NCI-H2227 treated with DMSO at 0.1 percent for 48 hours (cell line): ENCODE results near the gene GINS1.
"Not testable (repeated sequence)": the region's sequence is repeated elsewhere in the genome, so short reads cannot be mapped to it uniquely, and the experiment has no call there.

Experiments used
- DNase-seq: peaks from one replicate; lab custom pipeline; 2025; lab: John Stamatoyannopoulos, UW

GINS1 gene

DNA sequence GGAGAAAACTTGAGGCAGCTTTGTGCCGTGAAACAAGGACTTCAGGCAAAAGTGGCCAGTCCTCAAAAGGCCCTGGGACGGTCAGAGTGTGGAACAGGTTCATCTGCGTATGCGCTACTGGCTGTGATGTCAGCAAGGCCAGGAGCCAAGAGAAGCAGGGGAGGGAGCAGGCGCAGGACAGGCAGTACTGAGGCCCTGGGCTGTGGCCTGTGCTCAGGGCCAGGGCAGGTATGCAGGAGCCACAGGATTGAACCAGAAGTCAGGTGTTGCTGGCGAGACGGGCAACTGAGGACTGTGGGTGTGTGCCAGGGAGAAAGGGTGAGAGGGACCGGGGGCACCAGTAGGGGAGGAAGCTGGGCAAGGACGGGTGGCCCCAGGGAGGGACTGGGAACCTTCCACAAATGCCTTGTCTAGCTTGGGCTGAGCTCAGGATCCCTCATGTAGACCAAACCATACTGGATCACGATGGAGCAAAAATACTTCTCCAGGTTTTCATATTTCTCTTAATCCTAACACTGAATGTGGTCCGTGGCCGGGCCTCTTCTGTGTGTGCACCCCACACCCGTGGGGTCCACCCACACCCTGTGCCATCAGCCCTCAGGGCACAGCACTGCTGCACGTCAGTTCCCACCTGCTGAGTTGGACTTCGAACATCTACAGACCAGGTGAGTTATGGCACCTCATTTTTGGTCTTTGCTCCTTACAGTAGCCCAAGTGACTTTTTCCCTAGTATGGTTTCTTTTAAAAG, 46.9 kb downstream of the GINS1 start:
- no peak for DNase-seq

DNA sequence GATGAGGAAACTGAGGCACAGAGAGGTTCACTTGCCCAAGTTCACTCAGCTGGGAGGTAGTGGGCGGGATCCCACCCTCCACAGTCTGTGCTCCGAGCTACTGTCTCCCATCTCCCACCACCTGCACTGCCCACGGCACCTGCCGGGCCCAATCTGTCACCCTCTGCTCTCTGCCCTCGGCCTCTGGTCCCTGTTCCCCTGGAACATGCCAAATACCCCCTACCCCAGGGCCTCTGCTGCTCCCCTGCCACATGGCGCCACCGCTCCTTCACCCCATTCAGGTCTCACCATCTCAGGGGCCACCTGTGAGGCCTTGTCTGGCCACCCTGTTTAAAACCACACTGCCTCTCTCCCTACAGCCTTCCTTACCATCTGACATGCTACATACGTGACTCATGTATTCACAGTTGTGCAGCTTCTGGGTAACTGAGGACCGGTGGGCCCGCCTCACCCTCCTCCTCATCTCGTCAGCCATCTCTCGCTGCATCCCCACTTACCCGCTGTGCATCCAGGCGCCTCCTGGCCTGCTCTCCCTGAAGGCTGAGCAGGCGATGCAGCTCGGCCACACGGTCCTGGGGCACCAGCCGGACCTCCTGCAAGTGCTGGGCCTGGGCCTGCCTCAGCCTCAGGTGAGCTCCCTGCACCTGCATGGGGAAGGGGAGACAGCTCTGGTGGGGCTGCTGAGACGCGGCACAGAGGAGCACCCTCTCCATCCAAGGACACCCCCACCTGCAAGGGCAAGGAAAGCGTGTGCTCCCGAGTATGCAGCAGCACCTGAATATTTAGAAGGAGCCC, 50.6 kb downstream of the GINS1 start:
- DNase-seq: no peak

DNA sequence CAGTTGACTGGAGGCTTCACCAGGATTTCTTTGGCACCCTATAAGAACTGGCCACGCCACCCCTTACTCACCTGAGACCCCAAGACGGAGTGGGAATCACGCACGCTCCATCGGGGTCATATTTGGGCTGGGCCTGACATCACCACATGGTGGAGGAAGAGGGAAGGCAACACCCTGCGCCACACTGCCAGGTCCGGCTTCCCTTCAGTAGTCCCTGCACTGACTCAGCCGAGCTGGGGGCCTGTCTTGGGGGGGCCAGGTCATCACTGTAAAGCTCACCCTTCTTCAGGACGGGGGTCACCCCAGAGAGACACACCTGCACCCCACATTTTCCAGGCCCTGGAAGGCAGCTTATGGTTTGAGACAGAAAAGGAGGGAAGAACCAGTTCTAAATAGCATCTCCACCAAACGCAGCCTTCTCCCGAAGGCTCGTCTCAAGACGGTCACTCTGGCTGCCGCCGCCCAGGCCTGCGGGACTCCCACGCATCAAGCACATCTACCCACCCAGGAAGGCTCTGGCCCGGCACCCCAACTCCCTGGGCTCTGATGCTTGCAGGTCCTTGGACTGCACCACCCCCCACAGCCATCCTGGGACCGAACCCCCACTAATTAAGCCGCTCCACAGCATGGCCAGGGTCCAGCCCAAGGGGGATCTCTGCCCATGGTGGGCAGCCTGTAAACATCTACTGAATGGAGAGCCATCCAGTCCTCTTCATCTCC, 51.8 kb downstream of the GINS1 start:
- no peak for DNase-seq

DNA sequence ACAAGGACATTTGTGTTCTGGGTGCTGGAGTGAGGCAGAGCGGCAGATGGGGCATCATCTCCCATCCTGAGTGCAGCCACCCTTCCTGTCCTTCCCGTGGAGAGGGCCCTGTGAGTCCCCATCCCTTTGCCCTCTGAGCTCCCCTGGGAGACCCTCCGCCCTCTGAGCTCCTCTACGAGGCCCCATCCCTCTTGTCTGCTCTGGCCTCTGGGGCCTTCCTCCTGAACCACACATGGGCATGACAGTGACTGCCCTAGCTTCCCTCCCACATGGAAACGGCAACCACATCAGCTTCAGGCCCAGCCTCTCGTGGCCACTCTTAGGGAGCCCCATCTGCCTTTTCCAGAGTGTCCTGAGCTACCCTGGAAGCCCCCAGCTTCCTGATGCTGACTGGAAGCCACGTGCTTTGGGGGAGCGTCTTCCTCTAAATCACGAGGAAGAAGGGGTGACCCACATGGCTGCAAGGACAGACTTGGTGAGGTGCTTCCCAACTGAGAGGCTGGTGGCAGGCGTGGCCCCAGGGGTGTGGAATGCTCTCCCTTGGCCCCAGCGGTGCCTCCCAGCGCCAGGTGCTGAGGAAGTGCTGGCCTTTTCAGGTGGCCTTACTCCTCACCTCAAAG, 52.6 kb downstream of the GINS1 start:
- no peak for DNase-seq

DNA sequence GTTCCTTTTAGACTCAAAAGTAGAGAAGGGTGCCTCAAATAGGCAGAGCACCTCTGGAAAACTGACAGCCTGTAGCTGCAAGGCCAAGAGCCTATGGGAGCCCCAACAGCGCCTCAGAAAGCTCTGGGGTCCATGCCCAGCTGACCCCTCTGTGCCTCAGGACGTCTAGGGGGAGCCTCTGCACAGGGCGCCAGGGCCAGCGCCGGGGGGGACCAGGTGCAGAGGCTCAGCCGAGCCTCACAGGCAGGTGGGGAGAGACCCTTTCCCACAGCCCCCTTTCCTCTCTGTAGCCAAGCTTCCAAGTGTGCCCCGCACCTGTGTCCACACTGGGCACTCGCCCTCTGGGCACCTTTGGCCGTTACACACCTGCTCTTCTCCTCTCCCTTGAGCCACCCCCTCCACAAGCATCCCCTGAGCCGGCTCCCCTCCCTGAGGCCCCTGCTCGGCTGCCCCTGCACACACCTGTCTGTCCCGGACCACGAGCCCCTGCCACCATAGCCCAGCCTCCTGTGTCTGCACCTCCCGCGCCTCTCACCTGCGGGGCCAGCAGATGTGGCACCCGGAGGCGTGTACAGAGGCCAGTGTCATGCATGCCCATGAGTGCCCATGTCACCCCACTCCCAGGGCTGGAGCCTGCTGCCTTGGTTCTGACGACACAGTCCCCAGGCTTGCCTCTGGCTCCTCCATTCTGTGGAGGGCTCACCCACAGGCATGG, 53.2 kb downstream of the GINS1 start:
- no peak for DNase-seq

DNA sequence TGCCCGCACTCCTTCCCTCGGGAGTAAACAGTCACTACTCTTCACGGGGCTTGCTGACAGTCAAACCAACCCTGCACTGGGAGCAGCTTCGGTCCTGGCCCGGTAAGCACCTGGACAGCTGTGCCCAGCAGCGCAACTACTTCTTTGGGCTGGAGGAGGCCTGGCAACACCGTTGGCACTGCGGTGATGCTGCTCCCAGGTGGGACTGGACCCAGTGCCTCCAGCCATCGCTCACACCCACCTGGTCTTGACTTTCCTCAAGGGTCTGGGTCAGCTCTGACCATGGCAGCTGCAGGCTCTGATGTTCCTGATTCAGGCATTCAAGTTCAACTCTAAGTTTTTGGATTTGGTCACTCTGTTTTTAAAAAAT, 53.8 kb downstream of the GINS1 start:
- DNase-seq: no peak

DNA sequence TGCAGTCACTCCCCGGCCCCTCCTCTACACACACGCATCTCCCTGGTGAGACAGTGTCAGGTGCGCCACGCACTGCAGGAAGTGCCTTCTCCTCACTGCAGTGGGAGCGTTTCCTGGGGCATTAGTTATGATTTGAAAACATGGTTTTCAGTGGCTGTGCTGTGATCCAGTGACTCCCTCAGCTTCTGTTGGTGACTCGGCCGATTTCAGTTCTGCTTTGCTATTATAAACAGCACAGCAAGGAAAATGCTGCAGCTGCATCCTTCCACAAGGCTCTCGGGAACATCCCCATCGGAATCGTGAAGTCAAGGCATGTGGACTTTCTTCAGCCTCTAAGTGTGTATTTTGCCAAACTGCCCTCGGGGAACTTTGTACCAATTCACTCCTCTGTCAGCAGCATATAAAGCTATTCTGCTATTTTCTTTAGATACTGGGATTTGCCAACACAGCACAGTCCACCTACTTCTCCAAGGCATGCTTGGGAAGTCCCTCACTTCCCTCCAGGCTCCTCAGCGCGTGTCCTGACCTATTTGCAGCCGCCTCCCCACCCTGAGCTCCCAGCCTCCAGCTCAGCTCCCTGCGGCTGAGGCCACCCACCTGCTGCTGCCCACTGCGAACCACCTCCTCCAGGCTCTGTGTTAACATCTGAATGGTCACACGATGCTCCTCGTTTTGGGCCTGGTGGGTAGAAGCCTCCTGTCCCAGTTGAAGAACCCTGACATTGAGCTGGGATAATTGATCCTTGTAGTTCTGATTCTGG, 54.5 kb downstream of the GINS1 start:
- no peak for DNase-seq

DNA sequence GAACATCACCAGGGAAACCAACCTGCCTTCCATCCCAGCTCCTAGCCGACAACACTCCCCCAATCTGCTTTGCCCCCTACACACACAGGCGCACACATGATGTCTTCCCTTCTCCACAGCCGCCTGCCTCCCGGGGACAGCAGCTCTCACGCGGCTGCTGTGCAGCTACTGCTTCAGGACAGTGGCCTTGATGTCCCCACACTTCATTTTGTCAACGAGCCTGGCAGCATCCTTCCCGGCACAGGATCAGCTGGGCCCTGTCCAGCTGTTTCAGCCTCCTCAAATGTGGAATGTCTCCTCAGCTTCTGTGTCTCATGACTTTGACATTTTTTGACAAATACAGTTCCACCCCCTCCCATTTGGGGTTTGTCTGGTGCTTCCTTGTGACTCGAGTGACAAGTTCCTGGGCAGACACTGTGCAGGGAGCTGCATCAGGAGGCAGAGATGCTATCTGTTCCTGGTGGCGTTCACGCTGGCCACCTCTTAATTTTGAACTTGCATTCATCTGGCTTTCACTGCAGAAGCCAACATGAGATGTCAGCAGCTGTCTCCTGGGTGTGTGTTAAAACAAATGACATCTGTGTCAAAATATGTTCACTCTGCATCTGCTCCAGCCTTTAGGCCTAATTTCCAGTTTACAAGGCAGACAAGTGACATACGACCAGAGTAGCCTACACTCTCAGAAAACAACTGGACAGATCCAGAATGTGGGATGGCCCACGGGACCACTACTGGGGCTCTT, 57.2 kb downstream of the GINS1 start:
- DNase-seq: no peak

DNA sequence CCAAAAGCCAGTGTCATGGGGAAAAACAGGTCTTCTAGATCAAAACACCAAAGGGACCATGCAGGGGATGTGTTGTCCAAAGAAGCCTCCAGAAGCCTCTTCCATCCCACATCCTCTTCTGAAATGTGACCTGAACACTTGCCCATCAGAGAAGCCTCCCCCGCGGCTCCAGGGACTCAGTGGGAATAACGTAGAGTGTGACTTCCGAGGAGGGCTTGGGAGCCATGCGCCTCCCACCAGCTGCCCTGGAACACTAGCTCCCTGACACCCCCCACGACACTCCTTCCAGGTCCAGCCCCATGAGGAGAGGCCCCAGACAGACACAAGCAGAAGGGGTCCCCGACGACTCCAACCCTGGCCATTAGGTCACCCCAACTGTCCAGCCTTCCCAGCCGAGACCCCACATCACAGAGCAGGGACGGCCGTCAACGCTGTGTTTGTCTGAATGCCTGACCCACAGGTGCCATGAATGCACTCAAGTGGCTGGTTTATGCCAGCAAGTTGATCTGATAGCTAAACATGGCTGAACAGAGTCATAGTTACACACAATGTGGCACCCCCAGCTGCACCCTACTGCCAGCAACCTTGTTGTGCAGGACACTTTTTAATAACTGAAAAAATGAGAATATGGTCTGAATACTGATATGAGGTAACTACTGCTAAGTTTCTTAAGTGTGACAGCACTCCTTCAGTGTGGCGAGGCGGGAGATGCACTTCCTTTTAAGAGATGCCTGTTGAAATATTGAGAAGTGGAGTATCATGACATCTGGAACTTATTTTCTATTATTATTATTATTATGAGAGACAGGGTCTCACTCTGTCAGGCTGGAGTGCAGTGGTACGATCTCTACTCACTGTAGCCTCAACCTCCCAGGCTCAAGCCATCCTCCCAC, 58.0 kb downstream of the GINS1 start:
- no peak for DNase-seq

DNA sequence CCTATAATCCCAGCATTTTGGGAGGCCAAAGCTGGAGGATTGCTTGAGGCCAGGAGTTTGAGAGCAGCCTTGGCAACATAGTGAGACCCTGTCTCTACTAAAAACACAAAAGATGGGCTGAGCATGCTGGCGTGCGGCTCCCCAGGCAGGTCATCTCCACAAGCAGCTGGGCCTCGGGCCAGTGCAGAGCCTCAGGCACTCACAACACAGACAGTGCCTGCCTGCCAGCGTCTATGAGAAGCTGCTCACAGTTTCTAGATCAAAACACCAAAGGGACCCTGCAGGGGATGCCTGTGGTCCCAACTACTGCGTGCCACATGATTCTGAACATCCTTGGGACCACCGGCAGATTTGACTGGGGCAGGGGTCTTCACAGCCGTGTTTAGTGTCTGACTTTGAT, 59.4 kb downstream of the GINS1 start:
- DNase-seq: no peak

DNA sequence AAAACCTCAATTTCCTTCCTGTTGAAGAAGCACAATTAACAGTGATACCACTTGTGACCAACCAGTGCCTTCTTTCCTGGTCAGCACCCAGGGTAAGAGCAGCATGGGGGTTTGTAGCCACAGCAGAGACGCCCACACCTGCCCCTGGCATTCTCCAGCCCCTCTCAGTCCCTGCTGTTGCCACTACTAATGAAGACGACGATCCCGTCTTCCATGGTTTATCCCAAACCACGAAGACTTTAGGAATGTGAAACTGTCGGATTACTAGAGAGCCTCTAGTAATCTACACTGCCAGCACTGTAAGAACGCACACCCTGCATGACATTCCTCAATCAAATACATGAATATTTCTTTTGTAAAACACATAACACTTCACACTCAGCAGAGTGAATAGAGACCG, 60.0 kb downstream of the GINS1 start:
- DNase-seq: no peak

DNA sequence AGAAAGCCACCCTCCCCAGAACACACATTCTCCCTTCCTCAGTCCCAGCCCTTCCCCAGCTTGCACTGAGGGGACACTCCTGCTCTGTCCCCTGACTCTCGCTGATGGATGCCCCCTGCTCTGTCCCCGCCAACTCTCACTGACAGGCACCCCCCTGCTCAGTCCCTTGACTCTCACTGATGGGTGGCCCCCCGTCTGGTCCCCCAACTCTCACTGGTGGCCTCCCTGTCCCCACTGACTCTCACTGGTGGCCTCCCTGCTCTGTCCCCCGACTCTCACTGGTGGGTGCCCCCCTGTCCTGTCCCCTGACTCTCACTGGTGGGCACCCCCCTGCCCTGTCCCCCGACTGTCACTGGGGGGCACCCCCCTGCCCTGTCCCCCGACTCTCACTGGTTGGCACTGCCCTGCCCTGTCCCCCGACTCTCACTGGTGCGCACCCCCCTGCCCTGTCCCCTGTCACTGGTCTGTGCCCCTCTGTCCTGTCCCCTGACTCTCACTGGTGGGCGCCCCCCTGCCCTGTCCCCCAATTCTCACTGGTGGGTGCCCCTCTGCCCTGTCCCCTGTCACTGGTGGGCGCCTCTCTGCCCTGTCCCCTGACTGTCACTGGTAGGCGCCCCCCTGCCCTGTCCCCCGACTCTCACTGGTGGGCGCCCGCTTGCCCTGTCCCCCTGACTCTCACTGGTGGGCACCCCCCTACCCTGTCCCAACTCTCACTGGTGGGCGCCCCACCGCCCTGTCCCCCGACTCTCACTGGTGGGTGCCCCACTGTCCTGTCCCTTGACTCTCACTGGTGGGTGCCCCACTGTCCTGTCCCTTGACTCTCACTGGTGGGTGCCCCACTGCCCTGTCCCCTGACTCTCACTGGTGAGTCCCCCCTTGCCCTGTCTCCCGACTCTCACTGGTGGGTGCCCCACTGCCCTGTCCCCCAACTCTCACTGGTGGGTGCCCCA, 60.9 kb downstream of the GINS1 start:
- DNase-seq: no peak

DNA sequence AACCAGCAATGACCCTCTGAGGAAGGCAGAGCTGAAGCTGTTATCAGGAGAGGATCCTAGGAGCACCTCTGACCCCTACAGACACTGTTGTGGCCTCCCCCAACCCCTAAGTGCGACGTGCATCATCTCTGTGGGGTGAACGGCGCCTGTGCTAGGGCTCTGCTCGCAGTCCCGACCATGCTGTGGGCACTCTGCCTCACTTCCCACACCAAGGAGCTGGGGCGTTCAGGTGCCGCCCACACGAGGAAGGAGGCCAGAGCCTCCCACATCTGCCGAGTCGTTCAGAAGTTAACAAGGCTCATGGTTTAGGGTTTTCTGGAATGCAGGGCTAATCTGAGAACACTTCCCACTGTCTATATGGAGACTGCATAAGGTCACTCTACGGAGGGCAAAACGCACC, 62.1 kb downstream of the GINS1 start:
- DNase-seq: no peak

DNA sequence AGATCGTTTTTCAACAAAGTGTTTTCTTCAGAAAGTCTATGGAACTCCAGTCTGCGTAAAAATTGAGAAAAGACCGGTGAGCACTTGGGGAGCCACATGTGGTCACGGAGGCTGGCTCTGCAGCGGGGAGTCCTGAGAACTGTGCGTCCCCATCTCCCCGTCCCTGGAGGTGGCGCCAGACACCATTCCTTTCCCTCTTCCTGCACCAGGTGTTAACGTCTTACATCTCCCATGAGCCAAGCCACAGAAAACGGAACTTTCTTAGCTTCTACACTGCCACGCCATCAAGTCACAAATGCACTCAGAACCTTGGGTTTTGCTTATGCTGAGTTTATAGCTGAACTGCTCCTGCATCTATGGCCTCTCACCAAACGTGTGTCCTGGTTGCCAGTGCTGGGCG, 62.6 kb downstream of the GINS1 start:
- DNase-seq: no peak

DNA sequence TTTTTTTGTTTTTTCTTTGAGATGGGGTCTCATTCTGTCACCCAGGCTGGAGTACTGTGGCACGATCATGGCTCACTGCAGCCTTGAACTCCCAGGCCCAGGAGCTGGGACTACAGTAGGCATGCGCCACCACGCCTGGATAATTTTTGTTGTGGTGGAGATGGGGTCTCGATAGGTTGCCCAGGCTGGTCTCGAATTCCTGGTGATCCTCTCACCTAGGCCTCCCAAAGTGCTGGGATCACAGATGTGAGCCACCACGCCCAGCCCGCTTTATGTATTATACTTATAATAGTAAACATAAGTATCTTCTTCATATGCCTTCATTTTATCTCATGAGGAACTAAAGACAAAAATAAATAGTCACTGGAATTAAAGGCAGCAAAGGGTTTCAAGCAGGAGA, 63.5 kb downstream of the GINS1 start:
- DNase-seq: no peak

DNA sequence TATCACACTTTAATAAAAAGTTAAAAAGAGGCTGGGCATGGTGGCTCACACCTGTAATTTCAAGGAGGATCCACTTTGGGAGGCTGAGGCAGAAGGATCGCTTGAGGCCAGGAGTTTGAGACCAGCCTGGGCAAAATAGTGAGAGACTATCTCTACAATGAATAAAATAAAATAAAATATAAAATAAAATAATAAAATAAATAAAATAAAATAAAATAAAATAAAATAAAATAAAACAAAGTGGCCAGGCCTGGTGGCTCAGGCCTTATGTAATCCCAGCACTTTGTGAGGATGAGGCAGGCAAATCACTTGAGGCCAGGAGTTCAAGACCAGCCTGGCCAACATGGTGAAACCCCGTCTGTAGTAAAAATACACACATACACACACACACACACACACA, 65.8 kb downstream of the GINS1 start:
- not testable (repeated sequence) for DNase-seq

DNA sequence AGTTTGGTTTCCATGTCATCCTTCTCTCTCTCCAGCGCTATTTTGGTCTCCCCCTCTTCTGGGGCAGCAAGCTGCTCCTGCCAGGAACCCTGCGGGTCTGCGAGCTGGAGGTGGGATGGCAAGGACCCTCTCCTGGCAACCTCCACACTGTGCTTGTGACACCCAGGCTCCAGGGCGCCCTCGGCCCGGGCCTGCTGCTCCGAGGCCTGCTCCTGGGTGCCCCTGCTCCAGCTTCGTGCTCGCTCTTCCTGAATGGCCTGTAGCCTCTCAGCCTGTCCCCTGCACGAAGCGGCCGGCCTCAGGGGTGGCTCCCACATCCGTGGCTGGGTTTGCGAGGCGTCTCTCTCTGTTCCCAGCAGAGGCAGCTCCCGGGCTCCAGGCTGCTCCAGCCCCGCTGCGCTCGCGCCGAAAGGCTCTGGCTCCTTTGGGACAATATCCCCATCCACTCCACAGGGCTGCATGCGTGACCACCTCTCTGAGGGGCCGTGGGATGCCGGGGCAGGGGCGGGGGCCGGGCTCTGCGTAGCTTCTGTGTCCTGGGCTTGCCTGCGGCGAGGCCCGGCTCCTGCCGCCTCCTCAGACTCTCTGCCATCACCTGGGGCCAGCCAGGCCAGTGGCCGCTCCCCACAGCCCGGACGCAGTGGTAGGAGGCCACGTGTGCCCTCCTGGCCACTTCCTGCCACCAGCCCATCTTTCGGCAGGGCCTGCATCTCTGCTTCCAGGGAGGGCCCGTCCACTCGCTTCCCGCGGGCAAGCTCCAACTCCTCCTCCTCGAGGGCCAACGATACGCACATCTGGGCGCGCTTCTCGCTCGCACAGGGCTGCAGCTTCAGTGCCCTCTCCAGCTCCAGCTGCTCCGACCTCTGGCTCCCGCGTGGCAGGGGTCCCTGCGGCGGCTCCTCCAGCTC, 68.9 kb downstream of the GINS1 start:
- DNase-seq: no peak
